GM13977 (cell line): Measurements from ENCODE around the gene SYMPK.
A peak's percentile ranks its signal among the peaks of the same experiment; 100 is the strongest.

Experiments
- DNase-seq: peaks from one replicate; pipeline ENCODE4 v3.0.0; 2012; ENCODE audit warnings: low spot score
- in situ Hi-C: fragments of 300-500 bp; cut with MboI; formaldehyde crosslinking; loops from one replicate; pipeline ENCODE4 v1.12.0; 2022; ENCODE audit warnings: low sequenced_read_pairs, low pct_unique_long_range_greater_than_20kb, mixed read lengths, inconsistent platforms; ENCODE audit not compliant: unreplicated experiment
- TF ChIP-seq, protein P1 (sequence below): IDR thresholded peaks from 2 replicates; pipeline ENCODE4 v1.5.1; 2012; ENCODE audit warnings: mild to moderate bottlenecking, control low read depth; ENCODE audit not compliant: insufficient read depth; ENCODE audit errors: extremely low read depth, missing control alignments

Gene SYMPK

DNA sequence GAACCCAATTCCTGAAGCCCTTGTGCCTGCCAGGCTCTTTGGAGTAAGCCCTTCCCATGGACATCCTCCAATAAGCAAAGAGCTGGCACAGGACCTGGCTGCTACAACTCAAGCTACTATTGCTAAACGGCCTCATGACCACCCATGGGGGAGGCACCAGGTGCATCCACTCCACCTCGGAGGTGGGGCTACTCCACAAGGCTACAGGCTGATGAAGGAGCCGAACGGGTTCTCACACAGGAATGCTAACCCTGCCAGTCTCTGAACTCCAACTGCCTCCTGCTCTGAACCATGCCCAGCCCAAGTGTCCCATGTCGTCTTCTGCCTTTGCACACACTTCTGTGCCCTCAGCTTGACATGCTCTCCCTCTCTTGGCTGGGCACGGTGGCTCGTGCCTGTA, 10.0 kb downstream of the SYMPK start:
- in situ Hi-C loops: no loop called here
- TF ChIP-seq, protein P1, sequence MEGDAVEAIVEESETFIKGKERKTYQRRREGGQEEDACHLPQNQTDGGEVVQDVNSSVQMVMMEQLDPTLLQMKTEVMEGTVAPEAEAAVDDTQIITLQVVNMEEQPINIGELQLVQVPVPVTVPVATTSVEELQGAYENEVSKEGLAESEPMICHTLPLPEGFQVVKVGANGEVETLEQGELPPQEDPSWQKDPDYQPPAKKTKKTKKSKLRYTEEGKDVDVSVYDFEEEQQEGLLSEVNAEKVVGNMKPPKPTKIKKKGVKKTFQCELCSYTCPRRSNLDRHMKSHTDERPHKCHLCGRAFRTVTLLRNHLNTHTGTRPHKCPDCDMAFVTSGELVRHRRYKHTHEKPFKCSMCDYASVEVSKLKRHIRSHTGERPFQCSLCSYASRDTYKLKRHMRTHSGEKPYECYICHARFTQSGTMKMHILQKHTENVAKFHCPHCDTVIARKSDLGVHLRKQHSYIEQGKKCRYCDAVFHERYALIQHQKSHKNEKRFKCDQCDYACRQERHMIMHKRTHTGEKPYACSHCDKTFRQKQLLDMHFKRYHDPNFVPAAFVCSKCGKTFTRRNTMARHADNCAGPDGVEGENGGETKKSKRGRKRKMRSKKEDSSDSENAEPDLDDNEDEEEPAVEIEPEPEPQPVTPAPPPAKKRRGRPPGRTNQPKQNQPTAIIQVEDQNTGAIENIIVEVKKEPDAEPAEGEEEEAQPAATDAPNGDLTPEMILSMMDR: no peak
- DNase-seq: no peak

DNA sequence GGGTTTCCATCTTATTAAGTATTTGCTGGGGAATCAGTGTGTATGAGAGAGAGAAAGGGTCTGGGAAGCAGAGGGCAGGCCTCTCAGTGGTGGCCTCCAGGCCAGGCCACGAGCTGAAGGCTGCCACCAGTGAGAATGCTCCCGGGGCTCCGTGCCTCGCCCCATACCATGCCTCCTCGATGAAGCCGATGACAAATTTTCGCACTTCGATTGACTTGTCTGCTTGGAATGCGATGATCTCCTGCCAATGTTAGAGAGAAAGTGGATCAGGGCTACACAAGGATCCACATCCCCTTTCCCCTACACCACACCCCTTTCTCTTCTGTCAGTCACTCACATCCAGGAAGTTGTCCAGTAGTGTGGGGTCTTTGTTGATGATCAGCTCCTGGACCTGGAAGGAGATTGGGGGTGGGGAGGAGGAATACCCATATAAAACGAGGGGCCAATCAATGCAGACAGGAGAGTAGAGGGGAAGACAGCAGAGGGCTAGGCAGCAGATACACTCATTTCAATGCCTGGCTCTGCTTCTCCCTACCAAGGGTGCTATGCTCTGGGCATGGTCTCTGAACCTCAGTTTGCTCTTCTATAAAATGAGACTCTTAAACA, 10.7 kb downstream of the SYMPK start:
- DNase-seq: no peak
- in situ Hi-C loops: no loop called here

DNA sequence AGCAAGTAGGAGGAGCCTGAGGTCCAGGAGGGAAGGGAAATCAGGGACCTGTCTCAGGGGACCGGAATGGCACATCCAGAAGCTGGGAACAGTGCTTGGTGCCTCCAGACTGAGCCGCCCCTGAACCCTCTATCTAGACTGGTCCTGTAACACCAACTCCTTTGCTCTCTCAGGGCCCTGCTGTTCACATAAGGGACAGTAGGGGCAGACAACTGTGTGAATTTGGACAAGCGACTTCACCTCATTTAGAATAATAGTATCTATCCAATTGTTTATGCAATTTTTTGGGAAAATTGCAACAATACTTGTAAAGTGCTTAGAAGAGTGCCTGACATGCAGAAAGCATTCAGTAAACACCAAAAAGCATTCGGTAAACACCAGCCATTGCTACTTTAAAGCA, 14.0 kb downstream of the SYMPK start:
- no peak for DNase-seq
- in situ Hi-C loops: no loop called here

More for the DNA sequence above, 10.7 kb downstream of the SYMPK start:
- TF ChIP-seq, protein P1: no peak

DNA sequence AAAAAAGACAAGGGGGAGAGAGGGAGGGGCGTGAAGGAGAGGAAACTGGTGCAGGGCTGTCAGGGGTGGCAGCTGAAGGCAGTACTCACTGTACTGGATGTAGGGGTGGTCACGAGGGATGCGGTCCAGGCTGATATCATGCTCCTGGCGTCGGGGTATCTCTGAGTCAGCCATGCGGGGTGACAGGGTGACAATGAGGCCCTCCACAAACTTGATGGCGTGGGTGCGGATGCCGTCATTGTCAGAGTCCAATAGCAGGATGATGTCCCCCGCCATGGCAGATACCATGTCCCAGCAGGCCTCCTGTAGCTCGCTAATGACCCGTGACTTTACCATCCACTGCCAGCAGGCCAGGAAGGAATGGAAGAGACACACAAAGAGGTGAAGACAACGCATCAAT, 15.3 kb downstream of the SYMPK start:
- in situ Hi-C loops: no loop called here
- no peak for DNase-seq
- TF ChIP-seq, protein P1: no peak

More for the DNA sequence above, 14.0 kb downstream of the SYMPK start:
- TF ChIP-seq, protein P1: peak; percentile 21

DNA sequence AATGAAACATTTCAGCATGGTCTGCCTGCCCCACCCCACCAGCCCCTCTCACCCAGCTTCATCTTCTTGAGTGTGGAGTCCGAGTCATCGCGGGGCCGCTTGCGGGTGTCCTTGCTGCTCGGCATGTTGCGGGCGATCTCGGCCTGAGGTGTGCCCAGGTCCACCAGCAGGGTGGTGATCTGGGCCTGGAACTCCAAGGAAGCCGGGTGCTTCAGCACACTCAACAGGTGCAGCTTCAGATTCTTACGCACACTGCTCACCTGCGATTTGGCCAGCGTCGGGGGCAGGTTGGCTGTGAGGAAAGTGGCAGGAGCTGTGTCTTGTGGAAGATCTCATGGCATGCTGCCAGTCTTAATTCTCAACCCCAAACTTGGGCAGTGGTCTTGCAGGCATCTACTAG, 20.7 kb downstream of the SYMPK start:
- DNase-seq: no peak
- TF ChIP-seq, protein P1: no peak
- in situ Hi-C loops: no loop called here

DNA sequence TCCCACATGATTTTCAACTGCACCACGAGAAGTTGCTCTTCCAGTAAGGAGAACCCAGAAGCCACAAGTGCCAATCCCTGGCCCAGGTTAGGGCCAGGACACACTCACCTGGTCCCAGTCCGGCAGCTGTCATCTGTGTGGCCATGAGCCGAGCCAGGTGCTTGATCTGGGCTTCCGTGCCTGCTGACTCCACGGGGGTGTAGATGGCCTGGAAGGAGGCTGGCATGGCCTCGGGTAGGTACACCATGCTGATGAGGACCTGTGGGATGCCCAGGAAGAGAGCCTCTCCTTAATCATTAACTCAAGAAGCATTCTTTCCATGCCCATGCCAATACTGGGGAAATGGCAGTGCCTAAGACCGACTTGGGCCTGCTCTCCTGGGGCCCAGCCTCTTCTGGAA, 28.0 kb downstream of the SYMPK start:
- in situ Hi-C loops: no loop called here
- no peak for DNase-seq
- TF ChIP-seq, protein P1: no peak
